Hepatocyte (in vitro differentiated cells): ENCODE results near the gene LDLRAD4.

Experiments used
- EZH2 ChIP-seq: fragments of 200-600 bp; sonication (generic); IDR thresholded peaks from 2 replicates; pipeline ENCODE4 v1.6.1; 2016; ENCODE audit warnings: antibody characterized with exemption, mild to moderate bottlenecking, borderline replicate concordance
- EZH2phosphoT487 ChIP-seq: fragments of 200-600 bp; sonication (generic); IDR thresholded peaks from one replicate; pipeline ENCODE4 v1.6.1; 2018; ENCODE audit warnings: antibody characterized with exemption, mild to moderate bottlenecking, low read depth, moderate library complexity; ENCODE audit not compliant: unreplicated experiment, severe bottlenecking
- TF ChIP-seq, protein P1 (sequence below): fragments of 200-600 bp; sonication (generic); IDR thresholded peaks from 2 replicates; pipeline ENCODE4 v1.5.1; 2016; ENCODE audit warnings: antibody characterized with exemption, mild to moderate bottlenecking; ENCODE audit not compliant: poor library complexity

DNA sequence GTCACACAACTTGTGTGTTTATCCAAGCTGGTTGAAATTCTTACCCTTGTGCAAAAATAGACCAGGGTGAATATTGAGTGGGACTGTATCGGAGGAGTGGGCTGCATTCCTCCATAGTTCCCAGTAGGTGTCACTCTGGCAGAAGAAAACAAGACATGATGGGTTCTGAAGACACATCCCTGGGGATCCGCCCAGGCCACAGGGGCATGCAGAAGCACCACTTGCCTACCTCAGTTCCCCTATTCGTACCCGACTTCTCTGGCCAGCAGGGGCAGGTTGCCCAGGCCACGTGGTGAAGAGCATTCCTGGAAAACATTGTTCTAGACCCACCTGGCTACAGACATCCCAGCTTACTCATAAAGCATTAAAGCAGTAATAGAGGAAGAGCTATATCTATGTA, 339.6 kb downstream of the LDLRAD4 start:
- TF ChIP-seq, protein P1, sequence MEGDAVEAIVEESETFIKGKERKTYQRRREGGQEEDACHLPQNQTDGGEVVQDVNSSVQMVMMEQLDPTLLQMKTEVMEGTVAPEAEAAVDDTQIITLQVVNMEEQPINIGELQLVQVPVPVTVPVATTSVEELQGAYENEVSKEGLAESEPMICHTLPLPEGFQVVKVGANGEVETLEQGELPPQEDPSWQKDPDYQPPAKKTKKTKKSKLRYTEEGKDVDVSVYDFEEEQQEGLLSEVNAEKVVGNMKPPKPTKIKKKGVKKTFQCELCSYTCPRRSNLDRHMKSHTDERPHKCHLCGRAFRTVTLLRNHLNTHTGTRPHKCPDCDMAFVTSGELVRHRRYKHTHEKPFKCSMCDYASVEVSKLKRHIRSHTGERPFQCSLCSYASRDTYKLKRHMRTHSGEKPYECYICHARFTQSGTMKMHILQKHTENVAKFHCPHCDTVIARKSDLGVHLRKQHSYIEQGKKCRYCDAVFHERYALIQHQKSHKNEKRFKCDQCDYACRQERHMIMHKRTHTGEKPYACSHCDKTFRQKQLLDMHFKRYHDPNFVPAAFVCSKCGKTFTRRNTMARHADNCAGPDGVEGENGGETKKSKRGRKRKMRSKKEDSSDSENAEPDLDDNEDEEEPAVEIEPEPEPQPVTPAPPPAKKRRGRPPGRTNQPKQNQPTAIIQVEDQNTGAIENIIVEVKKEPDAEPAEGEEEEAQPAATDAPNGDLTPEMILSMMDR, result peak; percentile 70
- TF ChIP-seq EZH2 (no peak), EZH2phosphoT487 (no peak)
